ENCODE data around the gene MYBPC2.
A peak's percentile ranks its signal among the peaks of the same experiment; 100 is the strongest.

Gene MYBPC2

DNA sequence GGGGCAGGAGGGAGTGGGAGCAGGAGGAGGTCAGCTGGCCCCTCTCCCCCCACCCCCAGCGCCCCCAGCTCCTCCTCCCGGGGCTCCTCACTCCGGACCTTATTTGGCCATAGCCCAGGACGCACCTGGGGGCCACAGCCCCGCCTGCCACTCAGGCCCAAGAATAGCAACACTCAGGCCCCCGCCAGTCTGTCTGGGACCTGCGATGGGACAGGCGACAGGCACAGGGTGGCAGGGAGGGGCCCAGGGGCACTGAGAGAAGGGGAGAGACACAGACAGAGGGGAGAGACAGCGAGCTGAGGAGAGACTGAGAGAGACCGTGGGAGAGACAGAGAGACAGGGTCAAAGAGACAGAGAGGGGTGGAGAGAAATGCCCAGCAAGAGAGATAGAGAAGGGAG lies 68.1 kb downstream of the MYBPC2 start:
- DNase-seq (ENCODE audit: low spot score): no peak

DNA sequence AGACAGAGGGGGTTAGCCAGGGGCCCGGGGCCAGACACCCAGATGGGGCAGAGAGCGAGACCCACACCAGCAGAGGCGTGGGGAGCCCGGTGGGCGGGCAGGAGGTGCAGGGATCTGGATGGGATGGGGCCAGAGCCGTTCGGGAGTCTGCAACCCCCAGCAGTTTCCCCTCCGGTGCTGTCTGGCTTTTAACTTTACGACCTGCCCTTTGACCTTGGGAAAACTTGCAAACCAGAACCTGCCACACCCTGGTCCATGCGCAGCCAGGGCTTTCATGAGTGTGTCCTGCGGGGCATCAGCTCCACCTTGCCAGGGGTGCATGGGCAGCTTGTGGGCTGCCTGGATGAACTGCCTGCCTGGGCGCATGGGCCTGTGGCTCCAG lies 68.5 kb downstream of the MYBPC2 start:
- peak; percentile 71 for DNase-seq (ENCODE audit: low spot score)

DNA sequence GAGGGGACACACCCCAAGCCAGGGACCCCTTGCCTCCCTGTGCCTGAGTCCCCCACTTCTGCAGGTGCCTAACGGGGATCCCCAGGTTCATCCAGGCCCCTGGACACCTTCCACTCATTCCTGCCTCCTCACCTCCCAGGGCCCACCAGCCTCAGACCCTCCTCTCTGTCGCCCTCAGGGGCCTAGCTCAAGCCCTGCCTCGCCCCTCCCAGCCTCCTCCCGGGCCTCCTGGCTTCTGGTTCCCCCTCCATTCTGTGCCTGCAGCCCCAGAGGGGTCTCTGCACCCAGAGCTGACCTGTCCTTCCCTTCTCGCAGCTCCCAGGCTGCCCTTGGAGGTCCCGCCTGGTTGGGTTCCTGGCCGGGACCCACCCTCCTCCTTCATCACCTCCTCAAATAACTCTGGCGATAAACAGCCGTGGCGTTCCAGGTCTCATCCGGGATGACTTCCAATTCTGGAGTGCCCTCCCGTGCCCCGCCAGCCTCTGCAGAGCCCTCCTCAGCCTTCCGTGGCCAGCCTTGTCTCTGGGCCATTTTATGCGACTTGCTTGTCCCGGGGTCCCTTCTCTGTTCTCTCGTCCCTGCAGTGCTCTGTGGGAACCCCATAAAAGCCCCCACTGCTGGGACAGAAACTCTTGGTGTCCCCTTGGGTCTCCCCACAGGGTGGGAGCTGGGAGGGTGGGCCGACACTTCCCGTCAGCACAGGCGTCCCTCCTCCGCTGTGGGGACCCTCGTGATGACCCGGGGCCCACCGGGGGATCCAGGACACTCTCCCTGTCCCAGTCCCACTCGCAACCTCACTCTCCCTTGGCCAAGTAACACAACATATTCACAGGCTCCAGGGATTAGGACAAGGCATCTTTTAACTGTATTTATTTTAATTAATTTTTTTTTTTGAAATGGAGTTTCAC lies 69.1 kb downstream of the MYBPC2 start:
- DNase-seq (ENCODE audit: low spot score): no peak

DNA sequence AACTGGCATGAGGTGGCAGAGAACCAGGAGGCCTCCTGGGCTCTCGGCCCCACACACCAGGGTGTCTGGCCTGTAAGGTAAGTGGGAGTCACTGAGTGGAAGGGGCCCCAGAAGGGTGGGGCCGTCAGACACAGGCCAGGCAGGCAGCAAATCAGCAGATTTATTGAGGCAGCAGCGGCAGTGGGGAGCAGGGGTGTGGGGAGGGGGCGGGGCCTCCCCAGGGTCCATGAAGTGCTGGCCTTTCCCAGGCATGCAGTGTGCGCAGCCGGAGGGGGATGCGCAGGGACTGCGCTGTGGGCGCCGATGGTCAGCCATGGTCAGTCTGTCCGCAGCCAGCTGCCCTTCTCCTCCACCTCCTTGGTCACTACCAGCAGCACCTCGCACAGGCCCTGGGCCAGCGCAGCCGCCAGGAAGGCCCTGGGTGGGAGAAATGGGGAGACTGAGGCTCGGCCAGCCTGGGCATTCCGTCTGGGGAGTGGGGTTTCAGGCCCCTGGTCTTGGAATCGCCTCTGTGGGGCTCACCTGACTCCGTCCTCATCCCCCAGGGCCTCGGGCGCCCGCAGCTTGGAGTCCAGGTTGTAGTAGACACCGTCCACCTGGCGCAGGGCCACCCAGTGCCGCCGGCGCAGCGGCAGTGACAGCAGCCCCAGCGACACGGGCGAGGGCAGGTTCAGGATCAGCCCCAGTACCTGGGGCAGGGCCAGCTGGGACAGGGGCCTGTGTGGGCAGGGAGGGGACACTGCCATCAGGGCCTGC lies 73.3 kb downstream of the MYBPC2 start:
- no peak for DNase-seq (ENCODE audit: low spot score)

DNA sequence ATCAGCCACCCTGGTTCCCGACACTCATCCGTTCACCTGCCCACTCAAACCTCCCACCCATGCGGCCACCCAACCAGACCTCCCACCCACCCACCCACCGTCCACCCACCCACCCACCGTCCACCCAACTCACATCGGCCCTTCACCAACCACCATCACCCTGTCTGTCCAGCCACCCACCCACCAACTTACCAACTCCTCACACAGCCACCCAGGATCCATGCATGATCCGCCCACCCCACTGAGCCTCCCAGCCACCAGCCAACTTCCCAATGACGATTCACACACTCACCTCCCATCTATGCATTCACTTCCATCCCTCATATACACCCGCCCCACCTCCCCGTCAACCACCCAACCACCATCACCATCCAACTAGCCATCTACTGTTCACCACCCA lies 74.0 kb downstream of the MYBPC2 start:
- DNase-seq (ENCODE audit: low spot score): no peak

DNA sequence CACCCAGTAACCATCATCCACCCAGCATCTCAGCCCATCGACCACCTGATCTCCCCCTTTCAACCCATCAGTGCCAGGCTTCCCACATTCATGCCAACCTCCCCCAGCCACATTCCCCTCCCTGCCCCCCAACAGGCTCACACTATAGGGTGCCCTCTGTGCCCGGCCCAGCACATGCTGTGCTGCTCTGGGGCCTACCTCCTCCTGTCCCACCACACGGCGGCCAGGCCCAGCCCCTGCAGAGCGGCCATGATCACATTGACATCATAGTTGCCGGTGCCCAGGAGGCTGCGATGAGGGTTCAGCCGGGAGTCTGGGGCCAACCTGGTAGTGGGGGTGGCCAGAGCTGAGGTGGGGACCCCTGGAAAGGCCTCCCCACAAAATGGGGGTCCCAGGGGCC lies 74.7 kb downstream of the MYBPC2 start:
- no peak for DNase-seq (ENCODE audit: low spot score)

DNA sequence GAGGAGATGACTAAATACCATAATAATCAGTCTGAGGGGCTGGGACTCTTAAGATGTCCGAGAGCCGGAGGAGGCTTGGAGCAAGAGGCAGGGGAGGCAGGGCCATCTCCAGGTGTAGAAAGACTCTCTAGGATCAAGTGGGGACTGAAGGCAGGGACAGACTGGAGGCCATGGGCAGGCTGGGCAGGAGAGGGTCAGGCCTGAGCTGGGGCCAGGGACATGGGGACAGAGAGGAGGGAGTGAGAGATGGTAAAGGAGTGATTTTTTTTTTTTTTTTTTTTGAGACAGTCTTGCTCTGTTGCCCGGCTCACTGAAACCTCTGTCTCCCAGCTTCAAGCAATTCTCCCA lies 76.1 kb downstream of the MYBPC2 start:
- DNase-seq (ENCODE audit: low spot score): no peak

DNA sequence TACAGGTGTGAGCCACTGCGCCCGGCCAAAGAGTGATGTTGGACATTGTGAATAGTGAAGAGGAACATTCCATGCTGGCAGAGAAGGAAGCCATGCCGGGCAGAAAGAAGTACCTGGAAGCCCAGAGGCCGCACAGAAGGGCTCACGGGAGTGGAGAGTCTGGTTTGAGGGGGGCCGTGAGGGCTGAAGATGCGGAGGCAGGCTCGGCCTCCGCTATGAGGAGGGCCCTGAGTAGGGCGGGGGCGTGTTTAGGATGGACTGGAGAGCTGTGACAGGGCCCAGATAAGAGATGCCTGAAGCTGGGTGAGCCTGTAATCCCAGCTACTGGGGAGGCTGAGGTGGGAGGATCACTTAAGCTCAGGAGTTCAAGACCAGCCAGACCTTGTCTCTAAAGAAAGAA lies 76.7 kb downstream of the MYBPC2 start:
- DNase-seq (ENCODE audit: low spot score): no peak

DNA sequence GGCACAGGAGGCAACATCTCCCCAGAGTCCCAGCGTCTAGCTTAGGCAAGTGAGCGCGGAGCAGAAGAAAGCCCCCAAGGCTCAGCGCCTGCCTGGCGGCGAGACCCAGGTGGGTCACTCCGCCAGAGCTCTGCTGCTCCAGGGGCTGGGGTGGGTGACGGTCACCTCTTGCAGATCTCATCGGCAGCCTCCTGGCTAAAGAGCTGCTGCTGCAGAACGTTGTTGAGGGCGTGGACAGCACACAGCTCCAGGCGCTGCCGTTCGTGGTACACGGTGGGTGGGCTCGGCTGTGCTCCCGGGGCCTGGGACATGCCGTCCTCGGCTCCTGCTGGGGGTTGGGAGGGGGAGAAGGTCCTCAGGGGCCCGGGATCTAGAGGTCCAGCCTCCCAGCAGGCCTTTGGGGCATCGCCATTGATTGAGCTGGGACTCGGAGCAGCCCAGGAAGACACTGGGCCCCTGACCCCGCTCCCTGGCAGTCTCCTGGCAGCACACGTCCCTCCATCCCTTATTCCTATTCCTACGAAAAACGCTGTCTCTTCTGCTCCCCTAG lies 77.5 kb downstream of the MYBPC2 start:
- DNase-seq (ENCODE audit: low spot score): no peak

DNA sequence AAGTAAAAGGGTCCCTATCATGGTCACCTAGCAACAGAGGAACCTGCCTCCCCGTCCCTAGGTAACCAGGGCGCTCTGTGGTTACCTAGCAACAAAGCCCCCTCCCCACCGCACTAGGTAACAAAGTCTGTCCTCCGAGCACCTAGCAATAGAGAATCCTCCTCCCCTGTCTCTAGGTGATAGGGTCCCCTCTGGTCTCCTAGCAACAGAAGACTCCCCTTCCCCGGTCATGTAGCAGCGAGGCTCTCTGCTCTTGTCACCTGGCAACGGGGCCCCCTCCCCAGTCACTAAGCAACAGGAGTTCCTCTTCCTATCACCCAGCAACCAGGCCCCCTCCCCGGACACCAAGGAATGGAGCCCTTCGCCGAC lies 78.0 kb downstream of the MYBPC2 start:
- DNase-seq (ENCODE audit: low spot score): no peak

DNA sequence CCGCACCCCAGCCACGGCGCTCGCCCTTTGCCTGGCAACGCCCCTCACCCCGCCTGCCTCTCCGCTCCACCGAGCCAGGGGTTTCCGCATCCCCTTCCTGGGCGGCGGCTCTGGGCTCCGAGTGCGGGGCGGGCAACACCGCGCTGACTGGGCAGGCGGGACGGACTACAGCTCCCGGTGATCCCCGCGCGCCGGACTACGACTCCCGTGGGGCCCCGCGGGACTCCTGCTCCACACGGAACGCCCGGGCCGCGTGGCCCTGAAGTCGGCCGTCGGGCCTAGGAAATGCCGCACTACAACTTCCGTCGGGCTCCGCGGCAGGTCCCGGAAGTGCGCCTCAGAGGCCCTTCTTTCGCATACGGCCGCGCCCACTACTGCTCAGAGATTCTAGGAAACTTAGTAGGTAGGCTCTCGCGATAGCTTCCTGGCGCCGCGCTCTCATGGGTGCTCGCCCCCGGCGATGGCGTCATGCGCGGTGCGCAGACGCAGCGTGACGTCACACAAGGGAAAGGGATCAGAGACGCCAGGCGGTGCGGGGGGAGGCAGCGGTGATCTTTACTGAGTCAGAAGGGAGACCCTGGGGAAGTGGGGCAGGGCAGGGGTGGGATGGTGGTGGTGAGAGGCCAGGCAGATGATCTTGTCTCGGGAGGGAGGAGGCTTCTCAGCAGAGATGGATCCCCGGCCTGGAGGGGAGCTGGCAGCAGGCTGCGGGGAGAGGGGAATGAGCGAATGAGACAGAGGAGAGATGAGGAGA lies 78.6 kb downstream of the MYBPC2 start, which contains the start of gene JOSD2:
Gene JOSD2, minus strand, starts transcription at position 123 of the 754 bp plus-strand sequence. CDS start 760 bp downstream, outside the sequence.
- peak; percentile 100 for DNase-seq (ENCODE audit: low spot score)

DNA sequence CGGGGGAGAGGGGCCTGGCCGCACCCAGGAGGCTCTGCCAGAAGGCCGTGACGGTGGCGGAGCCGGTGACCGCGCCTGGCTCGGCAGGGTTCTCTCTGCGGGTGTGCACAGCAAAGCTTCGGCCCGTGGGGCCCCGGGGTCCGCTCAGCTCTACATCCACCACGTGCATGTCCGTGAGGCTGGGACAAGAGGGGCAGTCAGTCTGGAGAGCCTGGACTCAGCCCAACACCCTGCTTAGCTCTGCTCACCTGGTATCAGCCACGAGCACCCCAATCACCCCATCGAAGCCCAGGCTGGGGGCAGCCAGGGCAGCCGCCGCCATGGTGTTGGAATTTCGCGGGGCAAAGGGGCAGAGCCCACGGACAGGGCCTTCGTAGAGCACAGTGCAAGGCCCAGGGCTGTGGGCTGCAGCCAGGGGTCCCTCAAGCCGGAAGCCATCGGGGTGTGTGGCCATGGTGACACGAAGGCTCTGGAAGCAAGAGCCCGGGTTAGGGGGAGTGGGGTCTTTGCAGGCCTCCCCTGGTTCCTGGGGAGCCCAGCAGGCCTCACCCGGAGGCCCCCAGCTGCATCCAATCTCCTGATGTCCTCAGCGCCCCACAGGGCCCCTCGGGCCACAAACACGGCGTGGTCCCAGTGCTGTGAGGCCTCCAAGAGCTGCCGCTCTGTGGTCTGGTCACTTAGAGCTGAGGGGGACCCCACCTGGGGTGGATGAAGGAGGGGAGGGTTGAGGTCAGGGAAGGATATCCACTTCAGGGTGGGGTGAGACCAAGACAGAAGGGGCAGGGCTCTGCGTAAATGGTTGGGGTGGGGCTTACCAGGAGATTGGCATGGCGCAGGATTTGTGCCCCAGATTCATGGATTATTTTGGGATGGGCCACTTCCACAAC lies 79.7 kb downstream of the MYBPC2 start:
- DNase-seq (ENCODE audit: low spot score): no peak

DNA sequence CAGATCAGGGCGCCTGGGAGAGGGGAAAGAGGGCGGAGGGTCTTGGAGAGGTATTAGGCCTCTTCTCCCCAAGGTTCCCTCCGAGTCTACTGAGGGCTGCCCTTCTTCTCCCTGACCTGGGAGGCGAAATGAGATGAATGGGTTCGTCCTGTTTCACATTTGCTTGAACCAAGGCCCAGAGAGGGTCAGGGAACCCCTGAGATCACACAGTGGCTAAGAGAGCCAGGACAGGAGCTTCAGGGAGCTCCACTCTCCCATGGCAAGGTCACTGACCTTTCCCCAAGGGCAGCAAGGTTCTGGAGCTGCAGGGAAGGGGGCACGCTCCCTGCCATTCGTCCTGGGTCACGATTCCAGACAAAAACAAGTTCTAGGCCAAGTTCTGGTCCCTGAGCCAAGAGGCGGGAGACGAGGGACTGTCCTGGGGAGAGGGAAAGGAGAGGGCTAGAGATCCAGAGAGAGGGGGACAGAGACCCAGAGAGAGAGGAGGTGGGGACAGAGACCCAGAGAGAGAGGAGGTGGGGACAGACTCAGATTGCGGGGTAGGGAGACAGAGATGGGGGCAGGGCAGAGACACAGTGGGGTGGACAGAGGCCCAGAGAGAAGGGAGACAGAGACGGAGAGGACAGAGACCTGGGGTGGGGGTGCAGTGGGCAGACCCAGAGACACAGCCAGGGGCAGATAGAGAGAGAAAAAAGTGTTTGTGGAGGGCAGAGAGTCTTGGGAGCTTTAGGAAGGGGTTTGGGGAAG lies 80.5 kb downstream of the MYBPC2 start:
- no peak for DNase-seq (ENCODE audit: low spot score)

DNA sequence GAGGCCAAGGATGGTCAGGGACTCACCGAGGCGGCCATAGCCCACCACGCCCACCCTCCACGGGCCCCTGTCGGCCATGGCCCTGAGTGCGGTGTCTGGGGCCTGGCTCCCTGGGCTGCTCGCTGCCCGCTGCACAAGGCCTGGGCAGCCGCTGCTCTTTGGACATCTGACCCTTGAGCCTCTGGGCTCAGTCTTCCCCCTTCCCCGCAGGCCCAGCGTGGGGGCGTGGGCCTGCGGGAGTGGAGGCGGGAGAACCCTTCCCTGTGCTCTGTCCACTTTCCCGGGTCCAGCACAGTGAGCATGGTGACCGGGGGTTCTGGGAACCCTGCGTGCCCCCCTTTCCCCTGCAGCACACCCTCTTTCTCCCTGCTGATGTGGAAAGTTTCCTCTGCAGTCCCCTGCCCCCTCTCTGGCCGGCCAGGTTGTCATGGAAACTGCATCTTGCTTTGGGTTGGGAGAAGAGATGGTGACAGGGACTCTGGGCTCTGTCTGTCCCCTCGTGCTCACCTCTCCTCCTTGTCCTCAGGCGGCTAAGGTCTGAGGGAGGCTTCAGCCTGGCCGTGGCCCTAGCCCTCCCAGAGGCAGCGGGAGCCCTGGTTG lies 81.2 kb downstream of the MYBPC2 start, which contains the start of gene ASPDH:
Gene ASPDH, minus strand, starts transcription at position 168 of the 600 bp plus-strand sequence. Its CDS starts 90 bp downstream, at position 78.
- no peak for DNase-seq (ENCODE audit: low spot score)

DNA sequence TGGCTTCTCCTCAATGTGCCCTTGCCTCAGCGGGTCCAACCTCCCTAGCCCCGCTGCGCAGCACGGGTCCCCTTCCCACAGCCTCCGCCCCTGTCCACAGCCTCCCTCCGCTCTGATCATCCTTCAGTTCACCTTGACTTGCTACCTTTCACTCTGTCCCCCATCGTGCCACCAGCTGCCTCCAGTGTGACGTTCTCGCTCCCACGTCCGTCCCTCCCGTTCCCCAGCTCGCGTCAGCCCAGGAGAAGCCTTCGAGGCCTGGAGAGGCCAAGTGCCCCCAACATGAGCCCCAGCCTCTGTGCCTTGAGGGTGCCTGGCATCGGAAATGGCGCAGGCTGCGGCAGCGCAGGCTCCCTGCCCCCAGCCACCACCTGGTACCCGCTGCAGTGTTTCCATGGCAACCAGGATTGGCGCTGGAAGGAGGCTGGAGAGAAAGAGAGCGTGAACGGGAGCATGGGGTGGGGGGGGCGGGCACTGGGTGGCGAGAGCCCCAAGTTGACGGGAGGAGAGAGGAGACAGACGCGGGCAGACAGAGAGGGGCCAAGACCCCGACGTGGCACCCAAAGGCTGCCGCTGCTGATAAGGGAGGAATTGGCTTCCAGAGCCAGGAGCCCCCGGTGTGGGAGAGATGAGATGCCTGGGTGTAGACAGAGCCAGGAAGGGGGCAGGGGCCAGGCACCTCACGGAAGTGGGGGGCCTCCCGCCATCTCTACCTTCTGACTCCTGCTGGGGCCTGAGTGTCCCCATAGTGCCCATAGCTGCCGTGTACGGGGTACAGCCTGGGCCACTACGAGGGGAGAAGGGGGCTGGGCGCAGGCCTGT lies 81.9 kb downstream of the MYBPC2 start:
- no peak for DNase-seq (ENCODE audit: low spot score)

DNA sequence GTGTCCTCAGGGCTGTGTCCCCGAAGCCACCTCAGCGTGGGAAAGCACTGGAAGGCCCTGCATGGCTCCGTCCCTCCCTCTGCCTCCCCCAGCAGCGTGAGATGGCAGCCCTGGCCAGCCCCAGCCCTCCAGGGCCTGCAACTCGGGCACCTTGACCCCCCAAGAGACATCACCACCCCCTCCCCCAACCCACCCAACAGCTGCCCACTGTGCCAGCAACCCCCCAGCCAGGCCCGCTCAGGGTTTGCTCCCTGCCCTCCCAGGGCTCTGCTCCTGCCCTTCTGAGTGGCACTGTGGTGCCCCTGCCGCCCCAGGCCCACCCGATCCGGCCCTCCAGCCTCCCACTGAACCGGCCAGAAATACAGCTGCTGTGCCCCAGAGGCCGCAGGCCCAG lies 82.5 kb downstream of the MYBPC2 start:
- no peak for DNase-seq (ENCODE audit: low spot score)
